HG03565 (cell line): Measurements from ENCODE around the gene MYOD1.

Experiments
- ATAC-seq: cut with Tn5 transposase; IDR thresholded peaks from one replicate; pipeline ENCODE4 v1.9.1; 2021; ENCODE audit warnings: mild to moderate bottlenecking, moderate library complexity; ENCODE audit not compliant: unreplicated experiment

Gene MYOD1

GRCh38 chr11:17700991-17701390, 18.4 kb upstream of the MYOD1 start:
- no peak for ATAC-seq

- no peak for ATAC-seq
These were observed 16.5 kb upstream of the MYOD1 start for GRCh38 chr11:17702876-17703275.

- peak; percentile 74 for ATAC-seq
These were observed 15.4 kb upstream of the MYOD1 start for GRCh38 chr11:17703951-17704350.

- no peak for ATAC-seq
These were observed 11.5 kb upstream of the MYOD1 start for GRCh38 chr11:17707830-17708229.

- no peak for ATAC-seq
These were observed 7.5 kb upstream of the MYOD1 start for GRCh38 chr11:17711836-17712235.

- no peak for ATAC-seq
These were observed 5.5 kb upstream of the MYOD1 start for GRCh38 chr11:17713851-17714250.

GRCh38 chr11:17714356-17714854, 5.0 kb upstream of the MYOD1 start:
- ATAC-seq, result no peak

GRCh38 chr11:17714870-17715269, 4.5 kb upstream of the MYOD1 start:
- ATAC-seq, result no peak

- no peak for ATAC-seq
These were observed 2.6 kb upstream of the MYOD1 start for GRCh38 chr11:17716807-17717206.

GRCh38 chr11:17718015-17718414, 1.4 kb upstream of the MYOD1 start:
- ATAC-seq, result no peak

GRCh38 chr11:17718510-17718962, 835 bp upstream of the MYOD1 start:
- ATAC-seq, result no peak

- ATAC-seq, result no peak
These were observed 796 bp downstream of the MYOD1 start for GRCh38 chr11:17719938-17720795.

GRCh38 chr11:17720796-17721171, 1.4 kb downstream of the MYOD1 start:
- no peak for ATAC-seq

- no peak for ATAC-seq
These were observed 2.0 kb downstream of the MYOD1 start for GRCh38 chr11:17721242-17721999.

- no peak for ATAC-seq
These were observed 2.8 kb downstream of the MYOD1 start for GRCh38 chr11:17722000-17722643.

GRCh38 chr11:17724020-17724908, 4.9 kb downstream of the MYOD1 start:
- ATAC-seq, result no peak

GRCh38 chr11:17725174-17725573, 5.8 kb downstream of the MYOD1 start:
- ATAC-seq, result no peak

- no peak for ATAC-seq
These were observed 10.8 kb downstream of the MYOD1 start for GRCh38 chr11:17730137-17730536.

GRCh38 chr11:17730608-17731462, 11.5 kb downstream of the MYOD1 start:
- peak; percentile 63 for ATAC-seq
